ENCODE data around the gene TAB3.
A peak's percentile ranks its signal among the peaks of the same experiment; 100 is the strongest.

Gene TAB3

DNA sequence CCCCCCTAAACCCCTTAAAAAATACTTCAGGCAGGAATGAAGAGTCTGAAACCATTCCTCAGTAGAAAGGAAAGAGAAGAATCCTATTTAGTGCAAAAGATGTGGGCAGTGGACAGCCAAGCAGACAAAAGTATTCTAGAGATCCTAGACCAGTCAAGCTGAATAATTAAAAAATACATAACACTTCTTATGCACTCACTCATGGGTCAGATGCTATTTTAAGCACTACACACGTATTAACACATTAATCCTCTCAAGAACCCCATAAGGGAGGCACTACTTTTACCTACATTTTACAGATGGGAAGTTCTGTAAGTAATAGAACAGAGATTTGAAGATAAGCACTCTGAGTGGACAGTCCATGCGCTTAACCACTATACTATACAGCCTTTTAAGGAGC is 5.9 kb downstream of the TAB3 start:
- DNase-seq (ENCODE audit: low read depth): no peak

- DNase-seq (ENCODE audit: low read depth): no peak
These were observed 7.3 kb downstream of the TAB3 start for GRCh38 chrX:30881797-30882196.

- DNase-seq (ENCODE audit: low read depth): no peak
These were observed 7.7 kb downstream of the TAB3 start for GRCh38 chrX:30881390-30881789.

DNA sequence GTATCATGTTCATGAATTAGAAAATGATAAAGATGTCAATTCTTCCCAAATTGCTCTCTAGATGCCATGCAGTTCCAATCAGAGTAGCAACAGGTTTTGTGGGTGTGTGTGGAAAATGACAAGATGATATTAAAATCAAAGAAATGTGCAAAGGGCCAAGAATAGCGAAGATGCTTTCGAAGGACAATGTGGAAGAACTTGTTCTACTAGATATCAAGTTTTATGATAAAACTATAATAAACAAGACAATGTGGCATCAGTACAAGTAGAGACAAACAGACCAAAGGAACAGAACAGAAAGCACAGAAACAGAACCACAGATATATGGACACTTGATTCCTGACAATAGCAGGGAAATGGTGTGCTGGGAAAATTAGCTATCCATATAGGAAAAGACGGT is 9.0 kb downstream of the TAB3 start:
- DNase-seq (ENCODE audit: low read depth): no peak

GRCh38 chrX:30876367-30876766 is 12.7 kb downstream of the TAB3 start:
- no peak for DNase-seq (ENCODE audit: low read depth)

- DNase-seq (ENCODE audit: low read depth): no peak
These were observed 13.1 kb downstream of the TAB3 start for GRCh38 chrX:30875957-30876356.

DNA sequence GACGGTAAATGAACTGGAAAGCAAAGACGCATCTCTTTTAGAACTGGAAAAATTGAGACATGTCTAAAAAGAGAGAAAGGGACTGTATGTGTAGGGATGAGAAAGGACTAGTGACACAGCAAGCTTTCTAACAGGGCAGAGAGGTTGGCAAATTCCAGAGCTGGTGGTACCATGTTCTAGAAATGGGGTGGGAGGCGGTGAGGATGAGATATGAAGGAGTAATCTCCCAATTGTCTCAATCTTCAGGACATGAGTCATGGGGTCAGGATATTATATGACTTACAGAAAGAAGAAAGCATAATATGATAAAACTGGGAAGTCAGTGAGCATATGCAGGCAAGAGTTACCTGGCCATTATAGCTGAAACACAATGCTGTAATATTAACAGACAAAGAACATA is 14.2 kb downstream of the TAB3 start:
- no peak for DNase-seq (ENCODE audit: low read depth)

DNA sequence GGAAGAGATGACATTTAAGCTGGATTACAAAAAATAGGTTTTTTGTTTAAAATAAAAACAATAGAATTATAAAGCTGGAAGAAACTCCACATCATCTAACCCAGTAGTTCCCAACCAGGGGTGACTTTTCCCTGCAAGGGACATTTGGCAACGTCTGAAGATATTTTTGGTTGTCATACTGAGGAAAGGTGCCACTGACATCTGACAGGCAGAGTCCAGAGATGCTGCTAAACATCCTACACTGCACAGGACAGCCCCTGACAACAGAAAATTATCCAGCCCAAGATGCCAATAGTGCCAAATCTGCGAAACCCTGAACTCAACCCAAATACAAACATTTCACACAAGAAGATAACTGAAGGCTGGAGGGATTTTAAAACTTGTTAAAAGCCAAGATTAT is 18.5 kb downstream of the TAB3 start:
- no peak for DNase-seq (ENCODE audit: low read depth)

GRCh38 chrX:30865612-30866011 is 23.4 kb downstream of the TAB3 start:
- no peak for DNase-seq (ENCODE audit: low read depth)

GRCh38 chrX:30865015-30865414 is 24.0 kb downstream of the TAB3 start:
- DNase-seq (ENCODE audit: low read depth): no peak

DNA sequence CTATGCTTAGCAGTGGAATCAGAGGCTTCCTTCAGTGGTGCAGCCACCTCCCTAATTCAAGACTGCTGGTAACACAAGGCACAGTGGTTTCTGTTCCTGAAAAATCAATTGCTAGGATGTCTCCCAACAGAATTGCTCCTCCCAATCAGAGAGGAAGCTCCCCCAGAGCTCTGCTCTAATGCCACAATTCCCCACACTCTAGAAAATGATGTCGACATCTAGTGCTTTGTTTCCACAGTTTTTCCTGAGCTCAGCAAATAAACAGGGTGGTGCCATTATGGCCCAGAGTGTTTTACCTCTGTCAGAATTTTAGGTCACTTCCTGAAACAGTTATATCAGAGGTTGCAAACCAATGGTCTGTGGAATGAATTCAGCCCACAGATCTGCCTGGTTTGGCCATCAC is 24.7 kb downstream of the TAB3 start:
- DNase-seq (ENCODE audit: low read depth): no peak

DNA sequence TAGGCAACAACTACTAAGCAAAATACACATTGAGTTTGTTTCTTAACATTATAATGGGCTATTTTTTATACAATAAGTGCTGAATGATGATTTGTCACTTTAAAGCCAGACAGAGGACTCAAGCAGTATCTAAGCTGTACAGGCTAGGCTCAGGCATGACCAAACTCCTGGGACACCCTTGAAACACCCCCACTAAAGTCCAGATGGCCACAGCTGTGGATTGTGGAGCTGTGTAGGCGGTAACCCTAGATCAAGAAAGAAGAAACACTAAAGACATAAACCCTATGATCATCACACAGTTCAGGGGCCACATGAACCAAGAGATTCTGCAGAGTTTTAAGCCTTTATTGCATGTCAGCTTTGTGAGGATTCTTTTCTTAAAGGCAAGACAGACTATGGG is 25.1 kb downstream of the TAB3 start:
- DNase-seq (ENCODE audit: low read depth): no peak

- DNase-seq (ENCODE audit: low read depth): no peak
These were observed 31.0 kb downstream of the TAB3 start for GRCh38 chrX:30858098-30858497.

DNA sequence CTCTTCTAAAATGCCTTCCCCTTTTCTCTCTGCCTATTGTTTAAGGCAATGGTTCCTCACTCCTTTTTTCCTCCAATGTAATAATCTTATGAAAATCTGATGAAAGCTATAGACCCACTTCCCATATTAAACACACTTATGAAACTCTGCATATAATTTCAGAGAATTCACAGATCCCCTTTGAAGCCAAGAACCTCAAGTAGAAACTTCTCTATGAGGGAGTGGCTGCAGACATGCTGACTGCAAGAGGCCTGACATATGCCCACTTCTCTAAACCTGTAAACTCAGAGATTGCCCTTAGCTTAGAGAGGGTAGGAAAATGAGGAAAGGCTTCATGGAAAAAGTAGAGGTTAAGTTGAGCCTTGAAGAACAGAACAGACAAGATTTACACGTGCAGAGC is 37.6 kb downstream of the TAB3 start:
- DNase-seq (ENCODE audit: low read depth): no peak

DNA sequence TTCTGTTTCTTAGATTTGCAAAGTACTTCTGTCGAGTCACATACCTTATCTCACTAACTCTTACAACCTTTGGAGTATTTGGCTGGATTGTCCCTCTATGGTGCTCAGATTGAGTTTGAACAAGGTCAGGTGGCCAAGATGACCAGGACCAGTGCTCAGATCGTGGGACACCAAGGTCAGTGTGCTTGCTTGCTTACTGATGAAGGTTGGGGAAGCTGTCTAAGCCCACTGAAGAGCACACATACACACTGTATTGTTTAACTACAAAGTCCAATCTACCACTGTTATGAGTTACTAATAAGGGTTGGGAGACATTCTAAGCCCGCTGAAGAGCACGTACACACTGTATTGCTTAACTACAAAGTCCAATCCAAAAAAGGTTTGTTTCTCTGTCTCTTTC is 53.7 kb downstream of the TAB3 start:
- DNase-seq (ENCODE audit: low read depth): no peak

- DNase-seq (ENCODE audit: low read depth): no peak
These were observed 55.2 kb downstream of the TAB3 start for GRCh38 chrX:30833896-30834295.

DNA sequence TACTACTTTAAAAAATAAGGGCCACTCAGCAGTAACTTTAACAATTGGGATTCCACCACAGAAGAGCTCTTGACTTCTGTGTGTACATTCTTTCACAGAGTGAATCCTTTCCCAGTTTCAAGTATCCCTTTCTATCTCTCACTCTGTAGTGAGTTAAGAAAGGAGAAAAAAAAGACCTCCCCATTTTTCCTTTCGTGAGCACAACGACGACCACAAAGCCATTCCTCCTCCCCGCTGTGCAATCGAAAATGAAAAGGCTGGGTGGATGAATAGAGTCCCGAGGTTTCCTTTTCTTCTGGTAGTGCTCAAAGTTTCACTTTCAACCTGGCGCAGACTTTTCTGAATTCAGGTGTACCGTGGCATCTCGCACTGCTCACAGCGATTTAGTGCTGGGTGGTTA is 58.0 kb downstream of the TAB3 start:
- peak; percentile 12 for DNase-seq (ENCODE audit: low read depth)

GRCh38 chrX:30830326-30830943 is 58.6 kb downstream of the TAB3 start:
- DNase-seq (ENCODE audit: low read depth): no peak

- DNase-seq (ENCODE audit: low read depth): no peak
These were observed 64.8 kb downstream of the TAB3 start for GRCh38 chrX:30824275-30824674.

- no peak for DNase-seq (ENCODE audit: low read depth)
These were observed 66.3 kb downstream of the TAB3 start for GRCh38 chrX:30822764-30823163.

DNA sequence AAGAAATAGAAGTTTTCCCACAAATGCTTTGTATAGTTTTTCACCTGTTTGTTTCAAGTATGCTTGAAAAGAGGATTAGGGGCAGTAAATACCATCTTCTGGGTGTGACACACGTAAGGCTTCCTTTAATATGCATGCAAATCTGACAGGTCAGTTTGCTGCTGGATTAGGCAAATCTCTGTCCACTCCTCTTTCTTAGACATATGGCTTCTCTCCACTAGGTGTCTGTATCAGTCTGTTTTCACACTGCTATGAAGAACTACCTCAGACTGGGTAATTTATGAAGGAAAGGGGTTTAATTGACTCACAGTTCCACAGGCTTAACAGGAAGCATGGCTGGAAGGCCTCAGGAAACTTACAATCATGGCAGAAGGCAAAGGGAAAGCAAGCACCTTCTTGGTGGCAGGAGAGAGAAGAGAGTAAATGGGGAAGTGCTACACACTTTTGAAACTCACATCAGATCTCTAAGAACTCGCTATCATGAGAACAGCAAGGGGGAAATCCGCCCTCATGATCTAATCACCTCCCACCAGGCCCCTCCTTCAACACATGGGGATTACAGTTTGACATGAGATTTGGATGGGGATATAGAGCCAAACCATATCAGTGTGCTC is 66.9 kb downstream of the TAB3 start:
- no peak for DNase-seq (ENCODE audit: low read depth)

DNA sequence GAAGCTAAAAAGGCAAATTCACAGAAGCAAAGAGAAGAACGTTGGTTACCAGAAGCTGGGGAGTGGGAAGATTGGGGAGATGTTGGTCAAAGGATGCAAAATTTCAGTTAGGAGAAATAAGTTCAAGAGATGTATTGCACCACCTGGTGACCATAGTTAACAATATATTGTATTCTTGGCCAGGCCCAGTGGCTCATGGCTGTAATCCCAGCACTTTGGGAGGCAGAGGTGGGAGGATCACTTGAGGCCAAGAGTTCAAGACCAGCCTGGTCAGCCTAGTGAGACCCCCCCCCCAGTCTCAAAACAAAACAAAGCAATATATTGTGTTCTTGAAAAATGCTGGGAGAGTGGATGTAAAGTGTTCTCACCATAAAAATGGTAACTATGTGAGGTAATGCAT is 67.9 kb downstream of the TAB3 start:
- DNase-seq (ENCODE audit: low read depth): no peak

- no peak for DNase-seq (ENCODE audit: low read depth)
These were observed 70.0 kb downstream of the TAB3 start for GRCh38 chrX:30819080-30819479.

DNA sequence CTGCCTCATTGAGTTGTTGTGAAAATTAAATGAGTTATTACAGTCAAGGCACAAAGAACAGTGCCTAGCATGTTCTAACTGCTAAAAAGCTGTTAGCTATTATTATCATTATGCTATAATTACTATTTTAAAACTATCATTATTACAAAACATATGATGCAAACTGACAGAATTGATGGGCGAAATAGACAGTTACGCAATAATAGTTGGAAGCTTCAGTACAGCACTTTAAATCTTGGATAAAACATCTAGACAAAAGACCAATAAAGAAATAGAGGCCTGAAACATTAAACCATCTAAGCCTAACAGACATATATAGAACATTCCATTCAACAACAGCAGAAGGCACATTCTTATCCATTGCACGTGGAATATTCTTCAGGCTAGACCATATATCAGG is 73.0 kb downstream of the TAB3 start:
- no peak for DNase-seq (ENCODE audit: low read depth)
